Activated naive CD8-positive, alpha-beta T cell treated with anti-CD3 and anti-CD28 coated beads, Interleukin-2, amount 50 U/mL, for 24 hours (primary cell): ENCODE results near the gene MAP3K4.
"Not testable (repeated sequence)": the region's sequence is repeated elsewhere in the genome, so short reads cannot be mapped to it uniquely, and the experiment has no call there.

ENCODE experiments used
- ATAC-seq: fragments of 150-1000 bp; cut with Tn5 transposase; one replicate; pipeline ENCODE4 v1.10.0; 2021
- DNase-seq: peaks from one replicate; pipeline ENCODE4 v3.0.0; 2021
- H3K27ac Mint-ChIP-seq: one replicate; pipeline ENCODE4 v1.8.0; 2021; ENCODE audit warnings: mild to moderate bottlenecking, mixed read lengths
- H3K27me3 Mint-ChIP-seq: one replicate; pipeline ENCODE4 v1.8.0; 2021; ENCODE audit warnings: mixed read lengths
- H3K36me3 Mint-ChIP-seq: one replicate; pipeline ENCODE4 v1.8.0; 2021; ENCODE audit warnings: low read depth, mixed read lengths
- H3K4me1 Mint-ChIP-seq: one replicate; pipeline ENCODE4 v1.8.0; 2021; ENCODE audit warnings: mixed read lengths
- H3K4me3 Mint-ChIP-seq: one replicate; pipeline ENCODE4 v1.8.0; 2021; ENCODE audit warnings: mild to moderate bottlenecking, moderate library complexity, mixed read lengths
- H3K9me3 Mint-ChIP-seq: one replicate; pipeline ENCODE4 v1.8.0; 2021; ENCODE audit warnings: mixed read lengths

Gene MAP3K4

GRCh38 chr6:160979061-160979708 lies 12.4 kb upstream of the MAP3K4 start:
- ATAC-seq (no peak), DNase-seq (no peak)
- H3K9me3 Mint-ChIP-seq = peaks cover 16% of the 10 kb centered on the region
- no peak overlapping the region for H3K4me3 Mint-ChIP-seq
- peaks cover 6% of the 10 kb centered on the region for H3K36me3 Mint-ChIP-seq
- peaks cover 3% of the 10 kb centered on the region for H3K27me3 Mint-ChIP-seq
- no peaks in the 10 kb centered on the region for H3K4me1 Mint-ChIP-seq
- no peak overlapping the region for H3K27ac Mint-ChIP-seq

GRCh38 chr6:160983377-160983948 lies 8.1 kb upstream of the MAP3K4 start:
- DNase-seq, H3K27me3 Mint-ChIP-seq, H3K27ac Mint-ChIP-seq, H3K4me1 Mint-ChIP-seq, H3K36me3 Mint-ChIP-seq, ATAC-seq, H3K4me3 Mint-ChIP-seq: not testable (repeated sequence)
- H3K9me3 Mint-ChIP-seq = peaks cover 20% of the 10 kb centered on the region

GRCh38 chr6:160986851-160987250 lies 4.7 kb upstream of the MAP3K4 start:
- ATAC-seq = no peak
- peaks cover 9% of the 10 kb centered on the region for H3K36me3 Mint-ChIP-seq

GRCh38 chr6:160987265-160987664 lies 4.3 kb upstream of the MAP3K4 start:
- Mint-ChIP-seq H3K36me3 (peaks cover 9% of the 10 kb centered on the region), H3K4me1 (peaks cover 4% of the 10 kb centered on the region), H3K27me3 (peaks cover 6% of the 10 kb centered on the region), H3K4me3 (no peak overlapping the region), H3K9me3 (peaks cover 20% of the 10 kb centered on the region), H3K27ac (no peak overlapping the region)
- no peak for DNase-seq
- no peak for ATAC-seq

More at GRCh38 chr6:160986851-160987250, 4.7 kb upstream of the MAP3K4 start:
- DNase-seq = no peak
- H3K9me3 Mint-ChIP-seq = peaks cover 20% of the 10 kb centered on the region
- H3K27me3 Mint-ChIP-seq = peaks cover 6% of the 10 kb centered on the region
- H3K4me3 Mint-ChIP-seq = no peak overlapping the region
- no peak overlapping the region for H3K27ac Mint-ChIP-seq
- H3K4me1 Mint-ChIP-seq = peaks cover 3% of the 10 kb centered on the region

- Mint-ChIP-seq H3K4me1 (peaks cover 33% of the 10 kb centered on the region), H3K27ac (peak overlapping the region; percentile 70), H3K27me3 (no peaks in the 10 kb centered on the region), H3K9me3 (no peaks in the 10 kb centered on the region), H3K4me3 (peak overlapping the region; percentile 96), H3K36me3 (peaks cover 2% of the 10 kb centered on the region)
- ATAC-seq (no peak), DNase-seq (no peak)
Measured at GRCh38 chr6:160990847-160991405, 643 bp upstream of the MAP3K4 start.

DNA sequence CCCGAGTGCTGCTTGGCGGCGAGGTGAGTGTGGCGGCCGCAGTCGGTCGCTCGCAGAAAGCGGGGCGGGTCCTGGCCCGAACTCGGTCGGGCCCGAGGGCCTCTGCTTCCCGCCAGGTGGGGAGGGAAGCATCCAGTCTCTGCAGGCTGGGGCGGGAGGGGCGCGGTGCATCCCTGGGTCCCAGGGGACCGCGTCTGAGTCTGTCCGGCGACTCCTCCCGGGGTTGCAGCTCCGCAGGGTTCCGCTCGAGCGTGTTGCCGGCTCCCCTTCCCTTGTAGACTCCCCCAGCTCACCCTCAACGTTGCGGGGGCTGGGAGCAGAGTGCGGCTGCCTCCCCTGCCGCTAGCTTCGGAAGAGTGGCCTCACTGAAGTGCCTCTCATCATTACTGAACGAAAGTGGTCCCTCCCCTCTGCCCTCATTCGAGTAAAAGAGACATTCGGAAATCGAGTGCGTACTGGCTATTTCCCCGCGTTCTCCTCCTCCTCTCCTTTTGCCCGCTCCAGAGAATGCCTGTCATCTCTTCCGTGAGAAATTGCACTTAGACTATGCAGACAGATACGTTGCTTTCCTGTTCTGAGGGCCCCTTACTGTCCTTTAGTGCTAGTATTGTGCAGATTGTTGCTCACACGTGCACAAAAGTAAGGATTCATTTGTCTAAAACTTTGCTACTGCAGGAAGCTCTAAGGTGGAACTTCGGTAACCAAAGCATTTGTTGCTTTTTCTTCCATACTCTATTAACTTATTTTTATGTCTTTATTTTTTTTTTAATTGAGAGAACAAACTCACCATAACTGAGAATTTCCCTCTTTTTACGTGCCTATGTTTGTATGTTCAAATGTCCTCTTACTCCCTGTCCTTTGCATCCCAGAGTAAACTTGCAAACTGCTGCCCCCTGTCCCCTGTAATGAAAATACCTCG lies 751 bp downstream of the MAP3K4 start:
- Mint-ChIP-seq H3K9me3 (no peaks in the 10 kb centered on the region), H3K27me3 (no peaks in the 10 kb centered on the region), H3K4me3 (peak overlapping the region; percentile 96), H3K27ac (peak overlapping the region; percentile 92), H3K4me1 (peaks cover 40% of the 10 kb centered on the region), H3K36me3 (peaks cover 4% of the 10 kb centered on the region)
- ATAC-seq (peak; percentile 68), DNase-seq (peak; percentile 28)

DNA sequence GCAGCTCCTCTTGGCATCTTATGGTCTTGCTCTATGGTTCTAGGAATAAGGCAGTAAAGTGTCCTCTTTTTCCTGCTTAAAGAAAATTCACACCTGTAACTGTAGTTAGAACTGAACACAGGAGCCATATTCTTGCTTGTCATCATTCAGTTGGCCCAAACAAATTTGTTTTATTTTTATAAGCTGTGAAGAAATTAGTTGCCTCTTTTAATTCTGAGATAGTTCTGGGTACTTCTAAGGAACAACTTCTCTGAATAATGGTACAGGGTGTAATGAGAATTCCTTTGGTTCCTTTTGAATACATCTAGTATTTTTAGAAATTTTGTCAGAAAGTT lies 1.4 kb downstream of the MAP3K4 start:
- ATAC-seq (no peak), DNase-seq (no peak)
- peaks cover 40% of the 10 kb centered on the region for H3K4me1 Mint-ChIP-seq
- peak overlapping the region; percentile 96 for H3K4me3 Mint-ChIP-seq
- H3K36me3 Mint-ChIP-seq = peaks cover 9% of the 10 kb centered on the region
- peak overlapping the region; percentile 92 for H3K27ac Mint-ChIP-seq
- no peaks in the 10 kb centered on the region for H3K27me3 Mint-ChIP-seq
- H3K9me3 Mint-ChIP-seq = no peaks in the 10 kb centered on the region

DNA sequence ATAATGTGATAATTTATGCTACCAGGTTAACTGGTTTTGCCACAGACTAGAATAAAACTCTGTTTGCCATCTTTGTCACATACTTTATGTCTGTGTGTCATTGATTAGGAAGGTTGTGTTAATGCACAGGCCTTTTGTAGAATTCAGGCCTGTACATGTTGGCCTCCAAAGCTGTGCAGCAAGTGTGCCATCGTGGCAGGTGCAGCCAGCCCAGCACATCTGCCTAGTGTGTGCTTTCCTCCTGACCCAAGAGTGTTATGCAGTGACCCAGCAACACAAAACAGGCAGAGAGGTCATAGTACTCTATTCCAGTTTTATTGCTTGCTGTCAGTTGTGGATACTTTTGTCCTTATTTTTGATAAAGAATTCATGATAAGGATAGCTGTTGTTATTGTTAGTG lies 3.7 kb downstream of the MAP3K4 start:
- DNase-seq (no peak), ATAC-seq (no peak)
- no peak overlapping the region for H3K27ac Mint-ChIP-seq
- no peaks in the 10 kb centered on the region for H3K27me3 Mint-ChIP-seq
- H3K9me3 Mint-ChIP-seq = no peaks in the 10 kb centered on the region
- peaks cover 40% of the 10 kb centered on the region for H3K4me1 Mint-ChIP-seq
- H3K36me3 Mint-ChIP-seq = peaks cover 9% of the 10 kb centered on the region
- no peak overlapping the region for H3K4me3 Mint-ChIP-seq

DNA sequence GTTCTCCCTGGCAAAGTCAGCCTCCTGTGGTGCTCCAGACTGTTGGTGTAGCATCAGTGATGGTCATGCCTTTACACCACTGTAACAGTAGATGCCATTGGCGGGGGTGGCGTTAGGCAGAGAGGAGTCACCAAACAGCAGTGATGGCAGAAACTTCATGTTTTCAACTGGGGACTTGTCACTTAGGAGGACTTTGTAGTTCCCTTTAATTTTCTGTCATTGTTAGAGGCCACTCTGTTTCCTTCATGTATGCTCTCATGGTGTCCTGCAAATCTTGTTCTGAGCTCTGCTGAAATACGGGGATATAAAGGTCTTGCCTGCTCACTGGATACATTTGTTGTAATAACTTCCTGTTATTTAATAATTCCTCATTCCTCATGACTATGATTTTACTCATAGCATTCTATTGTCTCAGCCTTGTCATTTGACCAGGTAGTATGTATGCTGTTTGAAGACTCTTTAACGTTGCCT lies 4.6 kb downstream of the MAP3K4 start:
- peaks cover 9% of the 10 kb centered on the region for H3K36me3 Mint-ChIP-seq
- H3K4me1 Mint-ChIP-seq = peaks cover 37% of the 10 kb centered on the region
- DNase-seq (no peak), ATAC-seq (no peak)
- no peak overlapping the region for H3K27ac Mint-ChIP-seq
- H3K27me3 Mint-ChIP-seq = no peaks in the 10 kb centered on the region
- no peaks in the 10 kb centered on the region for H3K9me3 Mint-ChIP-seq
- H3K4me3 Mint-ChIP-seq = no peak overlapping the region

DNA sequence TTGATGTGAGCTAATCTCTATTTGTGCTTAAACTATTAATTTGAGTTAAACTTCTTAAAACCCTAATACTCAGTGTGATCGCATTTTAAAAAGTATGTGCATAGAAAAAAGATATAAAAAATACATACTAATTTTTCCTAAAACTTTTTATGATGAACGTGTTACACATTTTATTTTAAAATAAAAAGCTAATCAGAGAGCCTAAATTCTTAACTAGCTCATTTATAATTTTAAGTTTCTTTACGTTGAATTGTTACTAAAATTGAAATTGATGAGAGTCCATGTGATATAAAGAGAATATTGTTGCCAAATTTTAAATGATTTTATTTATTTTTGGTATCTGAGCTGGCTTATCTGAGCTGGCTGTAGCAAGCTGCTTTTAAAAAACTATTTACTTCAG lies 6.6 kb downstream of the MAP3K4 start:
- no peak overlapping the region for H3K27ac Mint-ChIP-seq

DNA sequence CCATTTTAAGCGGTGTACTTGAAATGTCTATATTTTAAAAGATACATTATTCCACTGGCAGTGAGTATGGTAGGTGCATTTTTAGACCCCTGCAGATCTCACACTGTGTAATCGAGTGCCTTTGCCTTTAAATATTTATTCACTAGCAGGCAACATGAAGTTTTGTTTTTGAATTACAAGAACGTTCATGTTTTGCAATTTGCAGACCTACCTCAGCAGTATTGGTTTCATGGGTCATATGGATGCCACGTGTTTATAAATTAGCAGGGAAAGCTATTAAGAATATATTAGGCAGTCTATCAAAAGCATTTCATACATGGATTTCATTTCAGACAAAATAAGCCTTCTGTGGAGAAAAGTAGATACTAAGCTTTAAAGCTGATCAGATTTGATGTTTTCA lies 7.2 kb downstream of the MAP3K4 start:
- Mint-ChIP-seq H3K4me3 (no peak overlapping the region), H3K27ac (no peak overlapping the region), H3K27me3 (no peaks in the 10 kb centered on the region), H3K36me3 (peaks cover 9% of the 10 kb centered on the region), H3K9me3 (no peaks in the 10 kb centered on the region), H3K4me1 (peaks cover 33% of the 10 kb centered on the region)
- ATAC-seq (no peak), DNase-seq (no peak)

More for the DNA sequence above, 6.6 kb downstream of the MAP3K4 start:
- DNase-seq (no peak), ATAC-seq (no peak)
- H3K9me3 Mint-ChIP-seq = no peaks in the 10 kb centered on the region
- peaks cover 9% of the 10 kb centered on the region for H3K36me3 Mint-ChIP-seq
- H3K27me3 Mint-ChIP-seq = no peaks in the 10 kb centered on the region
- H3K4me3 Mint-ChIP-seq = no peak overlapping the region
- H3K4me1 Mint-ChIP-seq = peaks cover 34% of the 10 kb centered on the region

GRCh38 chr6:160999516-160999915 lies 7.9 kb downstream of the MAP3K4 start:
- H3K36me3 Mint-ChIP-seq = peaks cover 7% of the 10 kb centered on the region
- H3K27ac Mint-ChIP-seq = no peak overlapping the region
- peaks cover 25% of the 10 kb centered on the region for H3K4me1 Mint-ChIP-seq
- no peaks in the 10 kb centered on the region for H3K27me3 Mint-ChIP-seq
- H3K9me3 Mint-ChIP-seq = no peaks in the 10 kb centered on the region
- no peak overlapping the region for H3K4me3 Mint-ChIP-seq
- ATAC-seq (no peak), DNase-seq (no peak)

DNA sequence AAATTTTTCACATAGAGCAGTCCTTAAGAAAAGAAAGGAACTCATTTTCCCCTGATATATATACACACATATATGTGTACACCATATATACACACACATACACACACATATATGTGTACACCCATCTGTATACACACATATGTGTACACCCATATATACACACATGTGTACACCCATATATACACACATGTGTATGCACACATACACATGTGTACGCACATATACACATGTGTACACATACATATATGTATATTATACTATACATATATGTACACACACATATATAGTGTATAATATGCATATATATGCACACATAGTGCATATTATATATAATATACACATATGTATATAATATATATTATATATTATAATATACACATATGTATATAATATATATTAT lies 9.1 kb downstream of the MAP3K4 start:
- no peaks in the 10 kb centered on the region for H3K27me3 Mint-ChIP-seq

GRCh38 chr6:161001421-161001820 lies 9.9 kb downstream of the MAP3K4 start:
- no peak overlapping the region for H3K4me3 Mint-ChIP-seq
- H3K27ac Mint-ChIP-seq = no peak overlapping the region
- H3K27me3 Mint-ChIP-seq = no peaks in the 10 kb centered on the region
- H3K36me3 Mint-ChIP-seq = peaks cover 5% of the 10 kb centered on the region
- DNase-seq (no peak), ATAC-seq (no peak)
- no peaks in the 10 kb centered on the region for H3K9me3 Mint-ChIP-seq
- peaks cover 12% of the 10 kb centered on the region for H3K4me1 Mint-ChIP-seq

More for the DNA sequence above, 9.1 kb downstream of the MAP3K4 start:
- DNase-seq (no peak), ATAC-seq (no peak)
- H3K36me3 Mint-ChIP-seq = peaks cover 7% of the 10 kb centered on the region
- no peaks in the 10 kb centered on the region for H3K9me3 Mint-ChIP-seq
- peaks cover 18% of the 10 kb centered on the region for H3K4me1 Mint-ChIP-seq
- no peak overlapping the region for H3K4me3 Mint-ChIP-seq
- H3K27ac Mint-ChIP-seq = no peak overlapping the region
